SK-N-SH (cell line): Measurements from ENCODE around the gene OSBPL7. TPM values are rescaled to one million over a fixed set of nuclear protein-coding genes. Genes with fewer than 3 reads are reported as not detected.

ENCODE experiments used
- CTCF ChIA-PET: fragments of 300-600, 350-600 bp; formaldehyde crosslinking; extraction: SDS; loops from one replicate; lab custom pipeline; 2021; lab: Yijun Ruan, JAX
- POLR2A ChIA-PET: fragments of 350-600 bp; sonication (Branson Sonifier 250); formaldehyde crosslinking; extraction: SDS; loops from one replicate; lab custom pipeline; 2020; ENCODE audit warnings: antibody characterized with exemption, inconsistent platforms; lab: Yijun Ruan, JAX
- DNase-seq: peaks from one replicate; pipeline ENCODE4 v3.0.0; 2012
- H2AFZ ChIP-seq: fragments of 200-600 bp; sonication (generic); 2 replicates; pipeline ENCODE4 v1.8.1; 2016; ENCODE audit warnings: antibody characterized with exemption, mild to moderate bottlenecking, low read depth
- H3F3A ChIP-seq: fragments of 200-600 bp; sonication (generic); replicated peaks from 2 replicates; pipeline ENCODE3; 2016; ENCODE audit warnings: antibody characterized with exemption, mild to moderate bottlenecking; ENCODE audit not compliant: insufficient read depth
- H3K27ac ChIP-seq, 2 experiments: fragments of 200-500 bp in 1 of 2; fragments of 200-600 bp in 1 of 2; sonication (Bioruptor generic) in 1 of 2; sonication (generic), shearing (Covaris generic) in 1 of 2; 2 replicates each; pipeline versions ENCODE4 v1.5.1 to v1.6.1; 2014 to 2016; ENCODE audit warnings: low read depth in 2 of 2, inconsistent platforms in 1 of 2, low read length in 1 of 2, mild to moderate bottlenecking in 1 of 2, mixed read lengths in 1 of 2
- H3K27me3 ChIP-seq: fragments of 200-600 bp; sonication (generic), shearing (Covaris generic); 2 replicates; pipeline ENCODE4 v1.6.1; 2016; ENCODE audit warnings: mixed run types; ENCODE audit not compliant: insufficient read depth
- H3K36me3 ChIP-seq, 2 experiments: fragments of 200-500 bp in 1 of 2; fragments of 200-600 bp in 1 of 2; sonication (Bioruptor generic) in 1 of 2; sonication (generic) in 1 of 2; replicated peaks in 1 of 2; 2 replicates each; pipeline versions ENCODE3 to v1.5.1; 2014 to 2016; ENCODE audit warnings: low read length in 1 of 2, mild to moderate bottlenecking in 1 of 2; ENCODE audit not compliant: insufficient read depth in 2 of 2, control insufficient read depth in 1 of 2
- H3K4me1 ChIP-seq, 2 experiments: fragments of 200-500 bp in 1 of 2; fragments of 200-600 bp in 1 of 2; sonication (Bioruptor generic) in 1 of 2; sonication (generic), shearing (Covaris generic) in 1 of 2; 2 replicates each; pipeline versions ENCODE4 v1.5.1 to v1.6.1; 2014 to 2016; ENCODE audit warnings: low read depth in 1 of 2, low read length in 1 of 2, mixed run types in 1 of 2; ENCODE audit not compliant: insufficient read depth in 2 of 2, control insufficient read depth in 1 of 2
- H3K4me2 ChIP-seq: fragments of 200-600 bp; sonication (generic), shearing (Covaris generic); 2 replicates; pipeline ENCODE4 v1.6.1; 2017; ENCODE audit warnings: mixed run types
- H3K4me3 ChIP-seq, 2 experiments: fragments of 200-500 bp in 1 of 2; fragments of 200-600 bp in 1 of 2; sonication (Bioruptor generic) in 1 of 2; sonication (generic), shearing (Covaris generic) in 1 of 2; 2 replicates each; pipeline versions ENCODE4 v1.5.1 to v1.8.1; 2014 to 2016; ENCODE audit warnings: low read depth in 2 of 2, inconsistent platforms in 1 of 2, low read length in 1 of 2, mild to moderate bottlenecking in 1 of 2, mixed read lengths in 1 of 2, moderate library complexity in 1 of 2
- H3K79me2 ChIP-seq: fragments of 200-600 bp; sonication (generic); 2 replicates; pipeline ENCODE4 v1.8.1; 2017; ENCODE audit warnings: mild to moderate bottlenecking; ENCODE audit not compliant: insufficient read depth
- H3K9ac ChIP-seq: fragments of 200-600 bp; sonication (generic); 2 replicates; pipeline ENCODE4 v1.6.1; 2017; ENCODE audit warnings: mixed run types
- H3K9me2 ChIP-seq: fragments of 200-600 bp; sonication (generic); 2 replicates; pipeline ENCODE4 v1.6.1; 2017; ENCODE audit warnings: mixed run types
- H3K9me3 ChIP-seq: fragments of 200-600 bp; sonication (generic); 2 replicates; pipeline ENCODE4 v1.6.1; 2017; ENCODE audit warnings: mixed run types, mild to moderate bottlenecking, moderate library complexity
- H4K20me1 ChIP-seq: fragments of 200-600 bp; sonication (generic); 2 replicates; pipeline ENCODE4 v1.6.1; 2017; ENCODE audit warnings: mild to moderate bottlenecking, mixed run types; ENCODE audit not compliant: insufficient read depth
- CHD2 ChIP-seq: fragments of 150-350 bp; IDR thresholded peaks from 2 replicates; pipeline ENCODE4 v1.6.1; 2018; ENCODE audit warnings: low read length; ENCODE audit not compliant: partially characterized antibody
- ELF1 ChIP-seq: IDR thresholded peaks from 2 replicates; pipeline ENCODE4 v1.4.0; 2012
- FOXJ3 ChIP-seq: sonication (generic); formaldehyde crosslinking; IDR thresholded peaks from 2 replicates; pipeline ENCODE4 v1.5.1; 2020; ENCODE audit warnings: mild to moderate bottlenecking, missing genetic modification reagents
- FOXM1 ChIP-seq: IDR thresholded peaks from 2 replicates; pipeline ENCODE4 v1.4.0; 2012; ENCODE audit warnings: low read depth, mild to moderate bottlenecking
- NRF1 ChIP-seq: IDR thresholded peaks from 2 replicates; pipeline ENCODE4 v1.6.1; 2012; ENCODE audit warnings: low read depth, mild to moderate bottlenecking, low read length
- PBX3 ChIP-seq: IDR thresholded peaks from 2 replicates; pipeline ENCODE4; 2012
- POLR2AphosphoS5 ChIP-seq: IDR thresholded peaks from 2 replicates; pipeline ENCODE4 v1.6.1; 2012; ENCODE audit warnings: low read depth, low read length
- RAD21 ChIP-seq: IDR thresholded peaks from 2 replicates; pipeline ENCODE4 v1.6.1; 2012; ENCODE audit warnings: mild to moderate bottlenecking, low read length
- RXRA ChIP-seq: IDR thresholded peaks from 2 replicates; pipeline ENCODE4 v1.4.0; 2012; ENCODE audit warnings: low read depth, mild to moderate bottlenecking, borderline replicate concordance
- SIN3A ChIP-seq: IDR thresholded peaks from 2 replicates; pipeline ENCODE4 v1.6.1; 2012; ENCODE audit warnings: low read depth, mild to moderate bottlenecking, low read length, moderate library complexity, borderline replicate concordance
- SMC3 ChIP-seq: IDR thresholded peaks from 2 replicates; pipeline ENCODE4 v1.6.1; 2012; ENCODE audit warnings: low read depth, low read length, improper control_type of control experiment
- USF2 ChIP-seq: fragments of 150-350 bp; IDR thresholded peaks from 2 replicates; pipeline ENCODE4 v1.6.1; 2017; ENCODE audit warnings: antibody characterized with exemption, low read length, low read depth, borderline replicate concordance
- YY1 ChIP-seq: IDR thresholded peaks from 2 replicates; pipeline ENCODE4 v1.4.0; 2012; ENCODE audit warnings: low read depth, mild to moderate bottlenecking
- WGBS: methylation state at CpG from one replicate; pipeline ENCODE4 v1.1.6; 2017; ENCODE audit warnings: low lambda C conversion rate; 5-methylcytosine and 5-hydroxymethylcytosine counted together
- polyA plus RNA-seq, 3 experiments: library from polyadenylated mRNA; depleted of rRNA; stranded (reverse); fragments of >200 nt; gene quantifications; 2 replicates each; pipeline ENCODE4 v1.2.3, GENCODE V29; 2012
- TF ChIP-seq, protein P1 (sequence below): IDR thresholded peaks from 2 replicates; pipeline ENCODE4 v1.4.0; 2012; ENCODE audit warnings: low read depth, borderline replicate concordance
- TF ChIP-seq, protein P2 (sequence below): fragments of 150-350 bp; IDR thresholded peaks from 2 replicates; pipeline ENCODE4 v1.6.1; 2016; ENCODE audit warnings: mild to moderate bottlenecking, low read depth, low read length

OSBPL7 gene
- polyA plus RNA-seq, 1 of the 3 experiments (the other 2 are of a cell fraction), result 23.7 TPM

DNA sequence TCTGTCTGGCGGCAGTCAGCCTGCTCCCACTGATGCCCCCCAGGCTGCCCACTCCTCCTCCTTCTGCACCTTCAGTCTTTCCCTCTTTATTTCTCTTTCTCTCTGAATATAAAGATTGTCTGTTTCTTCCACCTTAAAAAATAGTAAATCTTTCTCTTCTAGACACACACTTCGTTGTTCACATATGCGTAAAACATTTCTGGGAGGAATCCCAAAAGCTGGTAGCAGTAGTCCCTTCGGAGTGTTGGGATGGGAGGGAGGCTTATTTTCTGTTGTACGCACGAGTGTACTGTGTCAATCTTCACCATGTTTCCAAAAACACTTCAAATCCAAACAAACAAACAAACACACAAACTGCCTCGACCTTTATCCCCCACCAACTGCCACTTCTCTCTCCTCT is 9.9 kb downstream of the OSBPL7 start:
- CTCF ChIA-PET, result no interaction called here
- no peaks in the 10 kb centered on the region for H3K4me1 ChIP-seq

More for the DNA sequence above, 9.9 kb downstream of the OSBPL7 start:
- 0 out of 2 replicates have a peak, but pooled peaks cover 6% of the 10 kb centered on the region for H4K20me1 ChIP-seq
- no peaks in the 10 kb centered on the region for H3K9me2 ChIP-seq
- POLR2A ChIA-PET, result no interaction called here
- no peaks in the 10 kb centered on the region for H3K27me3 ChIP-seq
- no peak overlapping the region for H3K4me3 ChIP-seq
- H3K9ac ChIP-seq, result no peak overlapping the region
- H3K36me3 ChIP-seq, result peaks cover 7 to 78% of the 10 kb centered on the region in 2 experiments
- H3K4me2 ChIP-seq, result no peak overlapping the region
- no peaks in the 10 kb centered on the region for H3K9me3 ChIP-seq
- 89% methylated on average over 7 of the region's 7 CpGs for WGBS
- TF ChIP-seq YY1, result no peak
- TF ChIP-seq, protein P1, sequence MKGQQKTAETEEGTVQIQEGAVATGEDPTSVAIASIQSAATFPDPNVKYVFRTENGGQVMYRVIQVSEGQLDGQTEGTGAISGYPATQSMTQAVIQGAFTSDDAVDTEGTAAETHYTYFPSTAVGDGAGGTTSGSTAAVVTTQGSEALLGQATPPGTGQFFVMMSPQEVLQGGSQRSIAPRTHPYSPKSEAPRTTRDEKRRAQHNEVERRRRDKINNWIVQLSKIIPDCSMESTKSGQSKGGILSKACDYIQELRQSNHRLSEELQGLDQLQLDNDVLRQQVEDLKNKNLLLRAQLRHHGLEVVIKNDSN, result no peak
- no peak for TF ChIP-seq SMC3
- TF ChIP-seq POLR2AphosphoS5, result no peak
- TF ChIP-seq RAD21, result no peak
- no peak for TF ChIP-seq SIN3A
- no peak for TF ChIP-seq USF2
- no peak for TF ChIP-seq NRF1
- TF ChIP-seq ELF1, result no peak
- TF ChIP-seq FOXJ3, result no peak
- TF ChIP-seq PBX3, result no peak
- no peak for TF ChIP-seq CHD2
- TF ChIP-seq FOXM1, result no peak
- TF ChIP-seq RXRA, result no peak
- TF ChIP-seq, protein P2, sequence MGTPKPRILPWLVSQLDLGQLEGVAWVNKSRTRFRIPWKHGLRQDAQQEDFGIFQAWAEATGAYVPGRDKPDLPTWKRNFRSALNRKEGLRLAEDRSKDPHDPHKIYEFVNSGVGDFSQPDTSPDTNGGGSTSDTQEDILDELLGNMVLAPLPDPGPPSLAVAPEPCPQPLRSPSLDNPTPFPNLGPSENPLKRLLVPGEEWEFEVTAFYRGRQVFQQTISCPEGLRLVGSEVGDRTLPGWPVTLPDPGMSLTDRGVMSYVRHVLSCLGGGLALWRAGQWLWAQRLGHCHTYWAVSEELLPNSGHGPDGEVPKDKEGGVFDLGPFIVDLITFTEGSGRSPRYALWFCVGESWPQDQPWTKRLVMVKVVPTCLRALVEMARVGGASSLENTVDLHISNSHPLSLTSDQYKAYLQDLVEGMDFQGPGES, result no peak
- H3K79me2 ChIP-seq, result no peaks in the 10 kb centered on the region
- no peak overlapping the region for H3K27ac ChIP-seq
- no peak overlapping the region for H2AFZ ChIP-seq
- no peak for DNase-seq
- peaks cover 5% of the 10 kb centered on the region for H3F3A ChIP-seq
